ENCODE data around the gene PCDHB13.
"Not testable (repeated sequence)": the region's sequence is repeated elsewhere in the genome, so short reads cannot be mapped to it uniquely, and the experiment has no call there.

GRCh38 chr5:141177577-141178191, 36.0 kb upstream of the PCDHB13 start, which contains the start of gene PCDHB8:
- TF ChIP-seq, protein P1, sequence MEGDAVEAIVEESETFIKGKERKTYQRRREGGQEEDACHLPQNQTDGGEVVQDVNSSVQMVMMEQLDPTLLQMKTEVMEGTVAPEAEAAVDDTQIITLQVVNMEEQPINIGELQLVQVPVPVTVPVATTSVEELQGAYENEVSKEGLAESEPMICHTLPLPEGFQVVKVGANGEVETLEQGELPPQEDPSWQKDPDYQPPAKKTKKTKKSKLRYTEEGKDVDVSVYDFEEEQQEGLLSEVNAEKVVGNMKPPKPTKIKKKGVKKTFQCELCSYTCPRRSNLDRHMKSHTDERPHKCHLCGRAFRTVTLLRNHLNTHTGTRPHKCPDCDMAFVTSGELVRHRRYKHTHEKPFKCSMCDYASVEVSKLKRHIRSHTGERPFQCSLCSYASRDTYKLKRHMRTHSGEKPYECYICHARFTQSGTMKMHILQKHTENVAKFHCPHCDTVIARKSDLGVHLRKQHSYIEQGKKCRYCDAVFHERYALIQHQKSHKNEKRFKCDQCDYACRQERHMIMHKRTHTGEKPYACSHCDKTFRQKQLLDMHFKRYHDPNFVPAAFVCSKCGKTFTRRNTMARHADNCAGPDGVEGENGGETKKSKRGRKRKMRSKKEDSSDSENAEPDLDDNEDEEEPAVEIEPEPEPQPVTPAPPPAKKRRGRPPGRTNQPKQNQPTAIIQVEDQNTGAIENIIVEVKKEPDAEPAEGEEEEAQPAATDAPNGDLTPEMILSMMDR (tag by site-specific recombination; IDR thresholded peaks at IDR 0.05), result not testable (repeated sequence)
- TF ChIP-seq TCF7L2 (IDR thresholded peaks at IDR 0.05; ENCODE audit: borderline replicate concordance, low read depth, low read length); ZBTB10 (tag by site-specific recombination; IDR thresholded peaks at IDR 0.05); ZNF184 (tag by site-specific recombination; IDR thresholded peaks at IDR 0.05); ZFP69B (tag by site-specific recombination; IDR thresholded peaks at IDR 0.05): not testable (repeated sequence)
- TF ChIP-seq, protein P2, sequence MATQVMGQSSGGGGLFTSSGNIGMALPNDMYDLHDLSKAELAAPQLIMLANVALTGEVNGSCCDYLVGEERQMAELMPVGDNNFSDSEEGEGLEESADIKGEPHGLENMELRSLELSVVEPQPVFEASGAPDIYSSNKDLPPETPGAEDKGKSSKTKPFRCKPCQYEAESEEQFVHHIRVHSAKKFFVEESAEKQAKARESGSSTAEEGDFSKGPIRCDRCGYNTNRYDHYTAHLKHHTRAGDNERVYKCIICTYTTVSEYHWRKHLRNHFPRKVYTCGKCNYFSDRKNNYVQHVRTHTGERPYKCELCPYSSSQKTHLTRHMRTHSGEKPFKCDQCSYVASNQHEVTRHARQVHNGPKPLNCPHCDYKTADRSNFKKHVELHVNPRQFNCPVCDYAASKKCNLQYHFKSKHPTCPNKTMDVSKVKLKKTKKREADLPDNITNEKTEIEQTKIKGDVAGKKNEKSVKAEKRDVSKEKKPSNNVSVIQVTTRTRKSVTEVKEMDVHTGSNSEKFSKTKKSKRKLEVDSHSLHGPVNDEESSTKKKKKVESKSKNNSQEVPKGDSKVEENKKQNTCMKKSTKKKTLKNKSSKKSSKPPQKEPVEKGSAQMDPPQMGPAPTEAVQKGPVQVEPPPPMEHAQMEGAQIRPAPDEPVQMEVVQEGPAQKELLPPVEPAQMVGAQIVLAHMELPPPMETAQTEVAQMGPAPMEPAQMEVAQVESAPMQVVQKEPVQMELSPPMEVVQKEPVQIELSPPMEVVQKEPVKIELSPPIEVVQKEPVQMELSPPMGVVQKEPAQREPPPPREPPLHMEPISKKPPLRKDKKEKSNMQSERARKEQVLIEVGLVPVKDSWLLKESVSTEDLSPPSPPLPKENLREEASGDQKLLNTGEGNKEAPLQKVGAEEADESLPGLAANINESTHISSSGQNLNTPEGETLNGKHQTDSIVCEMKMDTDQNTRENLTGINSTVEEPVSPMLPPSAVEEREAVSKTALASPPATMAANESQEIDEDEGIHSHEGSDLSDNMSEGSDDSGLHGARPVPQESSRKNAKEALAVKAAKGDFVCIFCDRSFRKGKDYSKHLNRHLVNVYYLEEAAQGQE (tag by site-specific recombination; IDR thresholded peaks at IDR 0.05), result not testable (repeated sequence)
